Bone marrow (tissue), 2 donors: ENCODE data around the gene DOCK4.

Source experiments
- DNase-seq, 2 donors: peaks; one replicate each; lab custom pipeline; 2025; lab: John Stamatoyannopoulos, UW

DOCK4 gene

DNA sequence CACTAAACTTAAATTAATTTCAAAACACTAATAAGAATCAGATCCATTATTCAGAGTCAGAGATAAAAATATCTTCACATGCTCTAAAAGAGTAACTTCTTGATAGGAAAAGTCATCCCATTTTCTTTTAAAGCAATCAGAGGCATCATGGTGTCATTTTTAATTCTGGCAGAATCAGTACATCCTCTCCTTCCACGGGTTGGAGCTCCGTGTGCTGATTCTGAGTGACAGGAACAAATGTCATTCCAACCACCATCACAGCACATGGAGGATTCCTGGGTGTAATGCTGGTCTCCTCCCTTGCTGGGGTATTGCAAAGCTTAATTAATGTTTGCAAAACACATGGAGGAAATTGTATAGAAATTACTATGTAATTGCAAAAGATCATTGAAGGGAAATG is 529.4 kb downstream of the DOCK4 start:
- no peak for DNase-seq
